ENCODE measurements around the gene RNPS1.

DNA sequence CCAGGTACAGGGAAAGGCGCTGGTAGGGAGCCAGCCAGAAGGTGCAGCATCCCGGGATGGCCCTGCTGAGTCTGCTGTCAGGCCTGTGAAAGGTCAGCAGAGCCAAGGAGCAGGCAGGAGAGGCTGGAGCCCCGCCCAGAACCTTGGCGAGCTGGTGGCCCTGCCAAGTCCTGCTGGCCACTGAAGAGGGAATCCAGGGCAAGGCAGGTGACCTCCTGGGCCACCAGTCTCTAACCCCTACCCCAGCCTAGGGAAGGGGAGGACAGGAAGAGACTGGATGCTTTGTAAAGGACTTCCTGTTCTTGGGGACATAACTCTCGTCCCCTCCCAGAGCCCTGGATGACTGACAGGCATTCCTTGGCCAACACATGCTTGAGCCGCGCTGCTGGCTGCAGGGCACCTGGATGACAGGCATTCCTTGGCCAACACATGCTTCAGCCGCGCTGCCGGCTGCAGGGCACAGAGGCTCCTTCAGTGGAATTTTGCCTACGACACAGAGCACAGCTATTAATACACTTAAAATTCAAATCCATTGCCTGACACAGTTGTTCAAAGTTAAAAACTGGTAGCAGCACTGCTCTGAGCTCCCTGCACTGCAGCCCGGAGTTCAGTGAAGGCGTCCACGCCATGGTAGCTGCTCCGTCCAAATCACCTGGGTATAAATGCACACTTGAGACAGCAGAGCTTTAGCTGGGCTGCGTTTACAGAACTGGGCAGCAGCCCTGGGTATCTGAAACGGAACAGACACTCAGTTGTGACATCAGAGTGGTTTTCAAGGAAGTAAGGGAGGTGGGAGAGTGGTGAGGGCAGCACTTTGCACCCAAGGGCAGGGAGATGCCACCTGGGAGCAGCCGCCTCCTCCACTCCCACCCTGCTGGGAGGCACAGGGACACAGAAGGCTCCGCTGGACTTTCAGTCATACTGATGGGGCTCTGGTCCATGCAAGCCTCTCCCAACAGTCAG lies 55.3 kb downstream of the RNPS1 start:
- TF ChIP-seq, protein P1, sequence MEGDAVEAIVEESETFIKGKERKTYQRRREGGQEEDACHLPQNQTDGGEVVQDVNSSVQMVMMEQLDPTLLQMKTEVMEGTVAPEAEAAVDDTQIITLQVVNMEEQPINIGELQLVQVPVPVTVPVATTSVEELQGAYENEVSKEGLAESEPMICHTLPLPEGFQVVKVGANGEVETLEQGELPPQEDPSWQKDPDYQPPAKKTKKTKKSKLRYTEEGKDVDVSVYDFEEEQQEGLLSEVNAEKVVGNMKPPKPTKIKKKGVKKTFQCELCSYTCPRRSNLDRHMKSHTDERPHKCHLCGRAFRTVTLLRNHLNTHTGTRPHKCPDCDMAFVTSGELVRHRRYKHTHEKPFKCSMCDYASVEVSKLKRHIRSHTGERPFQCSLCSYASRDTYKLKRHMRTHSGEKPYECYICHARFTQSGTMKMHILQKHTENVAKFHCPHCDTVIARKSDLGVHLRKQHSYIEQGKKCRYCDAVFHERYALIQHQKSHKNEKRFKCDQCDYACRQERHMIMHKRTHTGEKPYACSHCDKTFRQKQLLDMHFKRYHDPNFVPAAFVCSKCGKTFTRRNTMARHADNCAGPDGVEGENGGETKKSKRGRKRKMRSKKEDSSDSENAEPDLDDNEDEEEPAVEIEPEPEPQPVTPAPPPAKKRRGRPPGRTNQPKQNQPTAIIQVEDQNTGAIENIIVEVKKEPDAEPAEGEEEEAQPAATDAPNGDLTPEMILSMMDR (conservative IDR thresholded peaks at IDR 0.05 in 1 of 2, IDR thresholded peaks at IDR 0.05 in 1 of 2; ENCODE audit: extremely low read depth in 1 of 2, insufficient read depth in 1 of 2, low read depth in 1 of 2, low read length in 2 of 2): no peak
- TF ChIP-seq EZH2 (IDR thresholded peaks at IDR 0.05; ENCODE audit: borderline replicate concordance, low read length): no peak

Data from mammary epithelial cell (primary cell).